B cell (primary cell): ENCODE data around the gene S100A4. TPM values are rescaled to one million over a fixed set of nuclear protein-coding genes. Genes with fewer than 3 reads are reported as not detected.

Experiments used
- ATAC-seq: fragments of 200-7000 bp; cut with Tn5 transposase; one replicate; pipeline ENCODE4 v1.10.0; 2021; ENCODE audit warnings: low read depth, mild to moderate bottlenecking, moderate number of reproducible peaks, moderate library complexity
- CTCF ChIA-PET: fragments of 350-600 bp; sonication (Branson Sonifier 250); formaldehyde crosslinking; loops from one replicate; lab custom pipeline; 2021; ENCODE audit warnings: antibody characterized with exemption, inconsistent platforms; lab: Charles Lee
- POLR2A ChIA-PET: fragments of 350-600 bp; sonication (Branson Sonifier 250); formaldehyde crosslinking; loops from one replicate; lab custom pipeline; 2021; ENCODE audit warnings: antibody characterized with exemption; lab: Charles Lee
- DNase-seq: peaks from one replicate; pipeline ENCODE4 v3.0.0; 2013
- H2AFZ ChIP-seq: 2 replicates; pipeline ENCODE4 v1.6.1; 2012; ENCODE audit warnings: mild to moderate bottlenecking, low read depth, low read length; ENCODE audit not compliant: insufficient read depth, poor library complexity, severe bottlenecking
- H3K27ac ChIP-seq, 2 donors: 1 replicate in 1 of 2; 2 replicates in 1 of 2; pipeline ENCODE4 v1.5.1; 2012 to 2013; ENCODE audit warnings: low read length in 2 of 2, mild to moderate bottlenecking in 2 of 2, moderate library complexity in 1 of 2
- H3K27me3 ChIP-seq, 4 experiments: fragments of 200-600 bp in 1 of 4; sonication (generic) in 1 of 4; replicated peaks in 1 of 4; 1 replicate in 2 of 4; 2 replicates in 2 of 4; pipeline versions ENCODE4 v1.6.1 to v1.7.0; 2013 to 2016; ENCODE audit warnings: low read length in 3 of 4, mild to moderate bottlenecking in 2 of 4, mixed read lengths in 1 of 4, moderate library complexity in 1 of 4; ENCODE audit not compliant: insufficient read depth in 4 of 4, control insufficient read depth in 3 of 4; ENCODE audit errors: control extremely low read depth in 1 of 4
- H3K36me3 ChIP-seq, 2 experiments: replicated peaks in 1 of 2; 1 replicate in 1 of 2; 2 replicates in 1 of 2; pipeline versions ENCODE4 v1.6.1 to v1.7.1; 2013; ENCODE audit warnings: low read length in 1 of 2; ENCODE audit not compliant: insufficient read depth in 2 of 2, control insufficient read depth in 1 of 2; ENCODE audit errors: control extremely low read depth in 1 of 2, extremely low read depth in 1 of 2
- H3K4me1 ChIP-seq, 2 donors: fragments of 200-600 bp in 1 of 2; sonication (generic) in 1 of 2; 1 replicate in 1 of 2; 2 replicates in 1 of 2; pipeline versions ENCODE4 v1.5.1 to v1.6.1; 2013 to 2017; ENCODE audit warnings: low read length in 2 of 2; ENCODE audit not compliant: control insufficient read depth in 2 of 2, insufficient read depth in 2 of 2
- H3K4me2 ChIP-seq: replicated peaks from 2 replicates; pipeline ENCODE3; 2012; ENCODE audit warnings: mild to moderate bottlenecking, low read depth, low read length; ENCODE audit not compliant: poor library complexity, severe bottlenecking
- H3K4me3 ChIP-seq, 5 experiments: fragments of 200-600 bp in 1 of 5; sonication (generic) in 1 of 5; 1 replicate in 3 of 5; 2 replicates in 2 of 5; pipeline versions ENCODE4 v1.5.1 to v1.7.0; 2011 to 2016; ENCODE audit warnings: low read length in 4 of 5, mild to moderate bottlenecking in 4 of 5, low read depth in 2 of 5, control low read depth in 1 of 5, moderate library complexity in 1 of 5; ENCODE audit not compliant: insufficient read depth in 1 of 5; ENCODE audit errors: control extremely low read depth in 1 of 5, extremely low read depth in 1 of 5
- H3K79me2 ChIP-seq: fragments of 200-600 bp; sonication (generic); one replicate; pipeline ENCODE4 v1.6.0; 2016; ENCODE audit warnings: low read length; ENCODE audit not compliant: control insufficient read depth, insufficient read depth
- H3K9ac ChIP-seq: fragments of 200-600 bp; sonication (generic); 2 replicates; pipeline ENCODE4 v1.6.1; 2017; ENCODE audit warnings: mild to moderate bottlenecking, low read length, moderate library complexity
- H3K9me3 ChIP-seq, 3 donors: one replicate each; pipeline versions ENCODE4 v1.6.1 to v1.7.1; 2013; ENCODE audit warnings: low read length in 2 of 3; ENCODE audit not compliant: control insufficient read depth in 2 of 3, insufficient read depth in 1 of 3; ENCODE audit errors: control extremely low read depth in 1 of 3
- H4K20me1 ChIP-seq: 2 replicates; pipeline ENCODE4 v1.6.0; 2012; ENCODE audit warnings: mild to moderate bottlenecking, low read length; ENCODE audit not compliant: insufficient read depth, control insufficient read depth, poor library complexity, severe bottlenecking
- H3K27ac Mint-ChIP-seq: one replicate; pipeline ENCODE4 v1.8.0; 2021; ENCODE audit warnings: mixed read lengths
- H3K27me3 Mint-ChIP-seq: one replicate; pipeline ENCODE4 v1.8.0; 2021; ENCODE audit warnings: mixed read lengths
- H3K4me1 Mint-ChIP-seq: one replicate; pipeline ENCODE4 v1.8.0; 2021; ENCODE audit warnings: mixed read lengths
- H3K4me3 Mint-ChIP-seq: one replicate; pipeline ENCODE4 v1.8.0; 2021; ENCODE audit warnings: mixed read lengths
- H3K9me3 Mint-ChIP-seq: one replicate; pipeline ENCODE4 v1.8.0; 2022; ENCODE audit warnings: mixed read lengths; ENCODE audit not compliant: insufficient read depth
- EZH2 ChIP-seq: IDR thresholded peaks from 2 replicates; pipeline ENCODE4 v1.6.1; 2012; ENCODE audit warnings: borderline replicate concordance, low read depth, mild to moderate bottlenecking, moderate library complexity, low read length; ENCODE audit not compliant: insufficient read depth, poor library complexity, severe bottlenecking
- WGBS: methylation state at CpG from one replicate; pipeline ENCODE4 v1.1.5; 2013; ENCODE audit warnings: missing lambda C conversion rate; ENCODE audit not compliant: insufficient coverage; 5-methylcytosine and 5-hydroxymethylcytosine counted together
- intact Hi-C: fragments of 100-400 bp; cut with micrococcal nuclease; formaldehyde crosslinking; loops from one replicate; pipeline ENCODE4 v1.10.0; 2022
- polyA plus RNA-seq: library from polyadenylated mRNA; depleted of rRNA; stranded (reverse); fragments of >200 nt; gene quantifications from 2 replicates; pipeline ENCODE4 v1.2.3, GENCODE V29; 2012
- total RNA-seq, 2 donors: library from RNA; stranded (reverse); fragments of 120-200 nt in 1 of 2; gene quantifications; 1 replicate in 1 of 2; 2 replicates in 1 of 2; pipeline versions ENCODE4 v1.2.3 to v1.2.4, GENCODE V29; 2013 to 2022
- TF ChIP-seq, protein P1 (sequence below): fragments of 200-600 bp; IDR thresholded peaks from one replicate; pipeline ENCODE4 v1.8.0; 2022; ENCODE audit warnings: antibody characterized with exemption, mild to moderate bottlenecking

The S100A4 gene
- total and polyA plus RNA-seq, 2 donors (not counting 1 experiment from before 2014, with no cell fraction given) = 62.7 to 150 TPM

DNA sequence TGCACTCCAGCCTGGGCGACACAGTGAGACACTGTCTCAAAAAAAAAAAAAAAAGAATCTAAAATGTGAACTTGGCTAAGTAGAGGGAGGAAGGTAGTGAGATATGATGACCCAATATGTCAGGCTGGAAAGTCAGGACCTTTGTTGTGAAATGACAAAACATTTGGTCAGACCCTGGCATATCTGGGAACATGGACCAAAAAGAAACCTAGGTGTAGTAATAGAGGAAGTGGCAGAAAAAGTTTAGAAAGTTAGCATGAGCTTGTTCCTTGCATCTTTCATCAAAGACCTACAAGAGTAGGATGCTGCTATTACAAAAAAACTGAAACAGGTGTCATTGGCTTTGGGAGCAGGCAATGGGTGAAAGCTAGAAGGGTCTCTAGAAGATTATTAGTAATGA, 10.7 kb upstream of the S100A4 start:
- ChIA-PET POLR2A (no interaction called here), CTCF (interaction anchor here (1.6 to 1.8 kb wide), 3 partner anchors 12 to 24 kb away, joined by 6 to 12 read pairs (median 7); no protein-coding TSS in a partner anchor)
- Histone ChIP-seq H3K4me1 (no peaks in the 10 kb centered on the region), H3K9ac (no peak overlapping the region), H3K27ac (no peak overlapping the region), H3K36me3 (no peaks in the 10 kb centered on the region), H4K20me1 (no peaks in the 10 kb centered on the region), H2AFZ (no peak overlapping the region), H3K27me3 (no peaks in the 10 kb centered on the region), H3K4me2 (no peak overlapping the region), H3K4me3 (no peak overlapping the region), H3K79me2 (no peaks in the 10 kb centered on the region), H3K9me3 (no peaks in the 10 kb centered on the region)
- Mint-ChIP-seq H3K4me3 (no peak overlapping the region), H3K27me3 (peaks cover 10% of the 10 kb centered on the region), H3K9me3 (no peaks in the 10 kb centered on the region), H3K4me1 (no peaks in the 10 kb centered on the region), H3K27ac (no peak overlapping the region)
- 100% methylated on average over 1 of the region's 1 CpG for WGBS
- ATAC-seq (no peak), DNase-seq (no peak)
- intact Hi-C loops = no loop called here
- TF ChIP-seq, protein P1, sequence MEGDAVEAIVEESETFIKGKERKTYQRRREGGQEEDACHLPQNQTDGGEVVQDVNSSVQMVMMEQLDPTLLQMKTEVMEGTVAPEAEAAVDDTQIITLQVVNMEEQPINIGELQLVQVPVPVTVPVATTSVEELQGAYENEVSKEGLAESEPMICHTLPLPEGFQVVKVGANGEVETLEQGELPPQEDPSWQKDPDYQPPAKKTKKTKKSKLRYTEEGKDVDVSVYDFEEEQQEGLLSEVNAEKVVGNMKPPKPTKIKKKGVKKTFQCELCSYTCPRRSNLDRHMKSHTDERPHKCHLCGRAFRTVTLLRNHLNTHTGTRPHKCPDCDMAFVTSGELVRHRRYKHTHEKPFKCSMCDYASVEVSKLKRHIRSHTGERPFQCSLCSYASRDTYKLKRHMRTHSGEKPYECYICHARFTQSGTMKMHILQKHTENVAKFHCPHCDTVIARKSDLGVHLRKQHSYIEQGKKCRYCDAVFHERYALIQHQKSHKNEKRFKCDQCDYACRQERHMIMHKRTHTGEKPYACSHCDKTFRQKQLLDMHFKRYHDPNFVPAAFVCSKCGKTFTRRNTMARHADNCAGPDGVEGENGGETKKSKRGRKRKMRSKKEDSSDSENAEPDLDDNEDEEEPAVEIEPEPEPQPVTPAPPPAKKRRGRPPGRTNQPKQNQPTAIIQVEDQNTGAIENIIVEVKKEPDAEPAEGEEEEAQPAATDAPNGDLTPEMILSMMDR = no peak
- no peak for TF ChIP-seq EZH2

DNA sequence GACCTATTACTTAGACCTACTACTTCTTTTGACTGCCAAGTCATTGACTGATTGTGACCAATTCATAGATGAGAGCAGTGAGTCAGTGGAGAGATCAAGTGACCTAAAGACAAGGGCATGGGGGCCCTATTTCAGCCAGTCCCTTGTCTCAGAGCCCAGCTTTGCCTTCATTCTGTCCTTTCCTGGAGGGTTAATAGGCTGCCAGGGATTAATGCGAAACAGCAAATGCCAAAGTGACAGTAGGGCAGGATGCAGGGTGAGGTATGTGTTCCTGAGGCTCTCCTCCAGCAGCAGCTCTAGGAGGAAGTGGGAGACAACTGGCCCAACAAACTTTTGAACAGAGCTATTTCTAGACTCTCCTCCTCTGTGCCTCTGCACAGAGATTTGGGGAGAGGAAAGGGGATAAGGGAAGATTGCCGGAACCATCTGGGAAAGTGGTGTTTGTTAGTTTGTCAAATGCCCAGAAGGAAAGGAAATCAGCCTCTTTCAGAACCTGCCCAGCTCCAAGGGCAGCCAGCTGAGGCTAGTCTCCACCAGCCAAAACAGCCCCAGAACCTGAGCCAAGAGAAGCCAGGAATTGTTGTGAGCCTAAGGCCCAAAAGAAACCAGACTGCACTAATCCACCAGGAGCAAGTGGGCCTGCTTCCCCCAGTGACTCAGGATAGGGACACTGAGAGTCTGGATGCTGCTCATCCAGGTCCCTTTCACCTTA, 8.4 kb upstream of the S100A4 start:
- Histone ChIP-seq H3K4me1 (no peaks in the 10 kb centered on the region), H3K27ac (no peak overlapping the region), H3K36me3 (no peaks in the 10 kb centered on the region), H3K4me3 (no peak overlapping the region), H4K20me1 (no peaks in the 10 kb centered on the region), H3K9ac (no peak overlapping the region), H3K4me2 (no peak overlapping the region), H3K79me2 (no peaks in the 10 kb centered on the region), H3K9me3 (no peaks in the 10 kb centered on the region), H3K27me3 (peaks cover 0 to 5% (median 0%) of the 10 kb centered on the region in 4 experiments), H2AFZ (no peak overlapping the region)
- CTCF ChIA-PET = interaction anchor here (0.9 to 3.6 kb wide), 5 partner anchors 9 to 44 kb away, joined by 3 to 10 read pairs (median 4); no protein-coding TSS in a partner anchor
- no peak for DNase-seq
- H3K27ac Mint-ChIP-seq = no peak overlapping the region
- H3K4me3 Mint-ChIP-seq = no peak overlapping the region
- no peaks in the 10 kb centered on the region for H3K9me3 Mint-ChIP-seq
- H3K27me3 Mint-ChIP-seq = peaks cover 16% of the 10 kb centered on the region
- ATAC-seq = no peak
- intact Hi-C loops = no loop called here
- no peak for TF ChIP-seq EZH2
- TF ChIP-seq, protein P1 = no peak
- H3K4me1 Mint-ChIP-seq = peaks cover 2% of the 10 kb centered on the region
- 100% methylated on average over 1 of the region's 2 CpGs for WGBS
- POLR2A ChIA-PET = interaction anchor here (0.9 kb wide), 1 partner anchor 12 kb away, joined by 3 read pairs; no protein-coding TSS in a partner anchor
